GM20000 (cell line): Measurements from ENCODE around the gene CLSTN2.
A peak's percentile ranks its signal among the peaks of the same experiment; 100 is the strongest.

ENCODE experiments used
- DNase-seq: peaks from one replicate; pipeline ENCODE4 v3.0.0; 2012; ENCODE audit warnings: low spot score
- TF ChIP-seq, protein P1 (sequence below): IDR thresholded peaks from 2 replicates; pipeline ENCODE4 v1.5.1; 2012; ENCODE audit warnings: mild to moderate bottlenecking, control low read depth; ENCODE audit errors: extremely low read depth, missing control alignments

The CLSTN2 gene

GRCh38 chr3:140085001-140085400, 150.0 kb downstream of the CLSTN2 start:
- TF ChIP-seq, protein P1, sequence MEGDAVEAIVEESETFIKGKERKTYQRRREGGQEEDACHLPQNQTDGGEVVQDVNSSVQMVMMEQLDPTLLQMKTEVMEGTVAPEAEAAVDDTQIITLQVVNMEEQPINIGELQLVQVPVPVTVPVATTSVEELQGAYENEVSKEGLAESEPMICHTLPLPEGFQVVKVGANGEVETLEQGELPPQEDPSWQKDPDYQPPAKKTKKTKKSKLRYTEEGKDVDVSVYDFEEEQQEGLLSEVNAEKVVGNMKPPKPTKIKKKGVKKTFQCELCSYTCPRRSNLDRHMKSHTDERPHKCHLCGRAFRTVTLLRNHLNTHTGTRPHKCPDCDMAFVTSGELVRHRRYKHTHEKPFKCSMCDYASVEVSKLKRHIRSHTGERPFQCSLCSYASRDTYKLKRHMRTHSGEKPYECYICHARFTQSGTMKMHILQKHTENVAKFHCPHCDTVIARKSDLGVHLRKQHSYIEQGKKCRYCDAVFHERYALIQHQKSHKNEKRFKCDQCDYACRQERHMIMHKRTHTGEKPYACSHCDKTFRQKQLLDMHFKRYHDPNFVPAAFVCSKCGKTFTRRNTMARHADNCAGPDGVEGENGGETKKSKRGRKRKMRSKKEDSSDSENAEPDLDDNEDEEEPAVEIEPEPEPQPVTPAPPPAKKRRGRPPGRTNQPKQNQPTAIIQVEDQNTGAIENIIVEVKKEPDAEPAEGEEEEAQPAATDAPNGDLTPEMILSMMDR, result no peak
- no peak for DNase-seq

DNA sequence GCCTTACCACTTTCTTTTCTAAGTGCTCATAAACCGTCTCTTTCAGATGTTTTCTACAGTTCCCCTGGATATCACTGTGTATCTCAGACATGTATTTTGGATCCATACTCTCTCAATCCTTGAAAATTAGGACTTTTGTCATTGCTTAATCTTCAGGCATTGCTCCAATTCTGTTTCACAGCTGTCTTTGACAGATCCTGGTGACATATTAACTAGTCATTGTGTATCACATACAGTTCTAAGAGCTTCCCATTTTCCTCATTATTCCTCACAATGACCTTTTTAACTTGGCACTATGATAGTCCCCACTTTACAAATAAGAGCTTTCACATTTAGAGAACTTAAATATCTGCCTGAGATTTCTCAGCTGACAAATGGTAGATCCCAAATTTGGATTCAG, 151.7 kb downstream of the CLSTN2 start:
- TF ChIP-seq, protein P1, result no peak
- no peak for DNase-seq

DNA sequence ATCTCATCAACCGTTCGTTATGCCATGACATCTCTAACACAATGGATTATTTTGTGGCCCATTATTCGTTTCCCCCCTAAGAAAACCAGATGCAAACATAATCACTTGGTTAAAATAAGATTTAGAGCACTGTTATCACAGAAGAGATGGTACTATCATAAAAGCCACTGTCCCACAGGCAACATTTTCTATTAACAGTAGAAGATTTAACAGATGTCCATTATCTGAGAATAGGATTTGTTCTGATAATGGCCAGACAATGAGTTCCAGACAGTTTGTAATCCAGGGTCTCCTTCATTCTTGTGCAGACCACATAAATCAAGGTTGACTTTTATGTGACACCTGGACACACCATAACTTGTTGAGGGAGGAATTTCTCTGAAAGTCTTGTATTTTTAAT, 153.1 kb downstream of the CLSTN2 start:
- TF ChIP-seq, protein P1, result no peak
- DNase-seq, result no peak

DNA sequence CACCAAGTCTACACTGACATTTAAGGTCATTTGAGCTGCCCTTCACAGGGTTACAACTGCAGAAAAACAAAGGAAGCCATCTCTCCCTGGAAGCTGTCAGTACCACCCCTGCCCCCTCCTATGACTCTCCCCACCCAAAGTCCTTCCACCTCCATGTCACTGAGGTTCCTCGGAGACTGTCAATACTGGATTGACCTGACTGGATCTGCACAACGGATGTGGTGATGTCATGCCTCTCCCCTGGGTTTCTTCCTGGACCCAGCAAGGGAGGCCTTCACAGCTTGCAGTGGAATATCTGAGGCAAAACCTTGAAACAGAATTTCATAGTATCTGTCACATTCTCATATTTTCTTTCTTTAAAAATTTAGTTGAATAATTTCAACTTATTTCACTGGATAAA, 153.5 kb downstream of the CLSTN2 start:
- no peak for DNase-seq
- TF ChIP-seq, protein P1, result no peak

- no peak for DNase-seq
- TF ChIP-seq, protein P1, result no peak
These were observed 154.6 kb downstream of the CLSTN2 start for GRCh38 chr3:140089403-140090072.

GRCh38 chr3:140091143-140091542, 156.2 kb downstream of the CLSTN2 start:
- TF ChIP-seq, protein P1, result no peak
- no peak for DNase-seq

DNA sequence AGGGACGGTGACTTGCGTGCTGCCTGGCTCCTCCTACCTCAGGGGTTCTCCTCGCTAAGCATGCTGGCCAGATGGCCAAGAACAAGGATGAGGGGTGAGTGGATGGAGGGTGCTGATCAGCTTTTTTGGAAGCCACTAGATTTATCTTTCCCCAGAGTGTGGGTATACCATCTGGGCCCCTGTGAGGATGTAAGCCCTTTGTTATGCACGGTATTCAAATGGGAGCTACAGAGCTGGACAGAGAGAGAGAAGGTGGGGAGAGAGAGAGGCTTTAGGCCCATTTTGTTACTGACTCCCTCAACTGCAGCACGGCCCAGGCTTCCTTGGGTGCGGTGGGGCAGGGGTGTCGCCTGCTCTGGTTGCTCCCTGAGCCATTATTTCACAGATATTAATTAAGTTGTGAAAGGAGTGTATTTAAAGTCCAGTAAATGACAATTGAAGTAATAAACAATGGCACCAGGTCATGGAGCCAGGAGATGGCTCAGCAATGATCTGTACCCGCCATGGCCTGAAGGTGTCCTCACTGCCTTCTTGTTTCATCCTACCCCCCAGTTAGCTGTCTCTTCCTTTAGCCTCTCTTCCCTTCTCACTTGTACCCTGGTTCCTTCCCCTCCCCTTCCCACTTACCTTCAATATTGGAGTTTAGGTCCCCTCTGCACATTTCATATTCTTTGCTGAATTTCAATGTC, 158.0 kb downstream of the CLSTN2 start:
- DNase-seq, result peak; percentile 13
- TF ChIP-seq, protein P1, result peak; percentile 7
